ENCODE results near the gene POU2F1. TPM values are rescaled to one million over a fixed set of nuclear protein-coding genes. Genes with fewer than 3 reads are reported as not detected.

Gene POU2F1
- total RNA-seq, 6 donors from 2014 or later: 9.1 to 26.8 (median 15.6) TPM

DNA sequence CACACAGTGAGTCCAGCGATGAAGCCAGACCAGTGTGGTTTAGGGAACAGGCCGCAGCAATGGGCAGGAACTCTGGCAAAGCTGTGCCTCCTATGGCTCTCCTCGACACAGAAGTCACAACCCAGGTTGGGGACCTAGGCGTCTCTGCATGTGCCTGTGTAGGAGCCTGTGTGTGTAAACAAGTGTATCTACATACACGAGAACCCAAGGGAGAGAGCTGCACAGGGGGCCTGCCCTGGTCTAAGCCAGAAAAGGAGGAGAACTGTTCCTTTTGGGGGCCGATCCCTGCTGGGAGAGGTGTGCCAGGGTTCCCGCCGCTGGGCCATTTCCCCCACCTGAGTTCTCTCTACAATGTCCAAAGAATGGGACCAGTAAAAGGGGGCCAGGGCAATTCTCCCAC is 241.7 kb downstream of the POU2F1 start:
- Histone ChIP-seq H3K4me3 (no peak overlapping the region), H3K4me1 (no peaks in the 10 kb centered on the region), H3K9me3 (no peaks in the 10 kb centered on the region), H3K36me3 (no peaks in the 10 kb centered on the region), H3K27ac (no peak overlapping the region), H3K27me3 (no peaks in the 10 kb centered on the region)
- ATAC-seq (ENCODE audit: low FRiP score in 2 of 2): no peak
- DNase-seq: no peak
- 90 to 91% methylated on average over 8 of the region's 8 CpGs for WGBS, 2 donors
- TF ChIP-seq EP300 (IDR thresholded peaks at IDR 0.05) (no peak), POLR2AphosphoS5 (IDR thresholded peaks at IDR 0.05) (no peak), POLR2A (IDR thresholded peaks at IDR 0.05) (no peak)
- TF ChIP-seq, protein P1, sequence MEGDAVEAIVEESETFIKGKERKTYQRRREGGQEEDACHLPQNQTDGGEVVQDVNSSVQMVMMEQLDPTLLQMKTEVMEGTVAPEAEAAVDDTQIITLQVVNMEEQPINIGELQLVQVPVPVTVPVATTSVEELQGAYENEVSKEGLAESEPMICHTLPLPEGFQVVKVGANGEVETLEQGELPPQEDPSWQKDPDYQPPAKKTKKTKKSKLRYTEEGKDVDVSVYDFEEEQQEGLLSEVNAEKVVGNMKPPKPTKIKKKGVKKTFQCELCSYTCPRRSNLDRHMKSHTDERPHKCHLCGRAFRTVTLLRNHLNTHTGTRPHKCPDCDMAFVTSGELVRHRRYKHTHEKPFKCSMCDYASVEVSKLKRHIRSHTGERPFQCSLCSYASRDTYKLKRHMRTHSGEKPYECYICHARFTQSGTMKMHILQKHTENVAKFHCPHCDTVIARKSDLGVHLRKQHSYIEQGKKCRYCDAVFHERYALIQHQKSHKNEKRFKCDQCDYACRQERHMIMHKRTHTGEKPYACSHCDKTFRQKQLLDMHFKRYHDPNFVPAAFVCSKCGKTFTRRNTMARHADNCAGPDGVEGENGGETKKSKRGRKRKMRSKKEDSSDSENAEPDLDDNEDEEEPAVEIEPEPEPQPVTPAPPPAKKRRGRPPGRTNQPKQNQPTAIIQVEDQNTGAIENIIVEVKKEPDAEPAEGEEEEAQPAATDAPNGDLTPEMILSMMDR (IDR thresholded peaks at IDR 0.05): no peak

DNA sequence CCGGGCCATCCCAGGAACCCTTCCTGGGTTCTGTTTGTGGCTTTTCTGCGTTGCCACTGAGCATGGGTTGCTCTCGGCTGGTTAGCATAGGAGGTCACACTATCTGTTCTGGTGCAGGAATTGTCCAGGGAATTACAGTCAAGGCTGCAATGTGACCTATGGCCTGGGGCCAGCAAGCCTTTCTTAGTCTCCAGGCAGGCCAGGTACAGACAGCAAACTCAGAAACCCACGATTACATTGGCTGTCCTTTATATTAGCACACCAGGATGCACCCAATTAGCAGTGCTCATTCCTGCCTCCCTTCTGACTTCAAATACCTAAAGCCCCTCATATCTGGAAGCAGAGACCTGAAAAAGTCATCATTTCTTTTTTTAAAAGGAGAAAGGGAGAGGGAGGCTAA is 242.4 kb downstream of the POU2F1 start:
- ATAC-seq (ENCODE audit: low FRiP score in 2 of 2) (no peak), DNase-seq (no peak)
- WGBS, 2 donors: 81 to 86% methylated on average over 4 of the region's 4 CpGs
- Histone ChIP-seq H3K9me3 (no peaks in the 10 kb centered on the region), H3K27ac (no peak overlapping the region), H3K4me1 (no peaks in the 10 kb centered on the region), H3K27me3 (no peaks in the 10 kb centered on the region), H3K4me3 (no peak overlapping the region), H3K36me3 (no peaks in the 10 kb centered on the region)
- no peak for TF ChIP-seq POLR2AphosphoS5 (IDR thresholded peaks at IDR 0.05)
- TF ChIP-seq, protein P1 (IDR thresholded peaks at IDR 0.05): no peak
- TF ChIP-seq POLR2A (IDR thresholded peaks at IDR 0.05): no peak
- TF ChIP-seq EP300 (IDR thresholded peaks at IDR 0.05): no peak

DNA sequence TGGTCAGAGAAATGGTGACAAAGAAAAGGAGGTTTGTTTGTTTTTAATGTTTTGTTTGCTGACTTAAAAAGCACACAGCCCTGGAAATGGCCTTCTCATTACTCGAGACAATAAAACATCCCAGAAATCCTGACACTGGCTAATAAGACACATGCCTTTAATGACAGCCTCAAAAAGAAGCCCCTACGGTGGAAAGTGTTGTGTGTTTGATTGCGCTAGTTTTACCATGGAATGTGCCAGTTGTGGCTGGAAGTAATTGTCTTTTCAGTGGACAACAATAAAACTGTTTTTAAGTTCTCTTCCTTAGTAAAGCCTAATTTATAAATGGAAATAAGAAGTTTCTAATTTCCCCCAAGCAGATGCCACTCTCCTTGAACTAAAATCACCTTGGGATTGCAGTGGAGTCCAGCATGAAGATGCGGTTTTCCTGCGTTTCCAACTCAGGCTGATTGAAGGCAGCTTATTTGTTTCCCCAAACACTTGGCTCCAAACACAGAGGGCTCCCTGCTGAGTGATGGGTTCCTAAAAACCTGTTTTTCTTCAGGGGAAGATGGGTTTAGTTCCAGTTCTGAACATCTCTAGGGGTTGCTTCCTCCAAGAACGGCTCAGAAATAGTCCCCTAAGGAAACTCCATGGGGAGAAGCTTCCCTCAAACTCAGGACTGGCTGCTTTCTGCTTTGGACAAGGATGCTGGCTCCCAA is 243.3 kb downstream of the POU2F1 start:
- DNase-seq (no peak), ATAC-seq (ENCODE audit: low FRiP score in 2 of 2) (no peak)
- WGBS, 2 donors: 74 to 81% methylated on average over 6 of the region's 6 CpGs
- H3K4me3 ChIP-seq: no peak overlapping the region
- no peak overlapping the region for H3K27ac ChIP-seq
- no peak for TF ChIP-seq POLR2A (IDR thresholded peaks at IDR 0.05)
- TF ChIP-seq, protein P1 (IDR thresholded peaks at IDR 0.05): no peak
- TF ChIP-seq POLR2AphosphoS5 (IDR thresholded peaks at IDR 0.05): no peak
- TF ChIP-seq EP300 (IDR thresholded peaks at IDR 0.05): no peak
- no peaks in the 10 kb centered on the region for H3K9me3 ChIP-seq
- H3K4me1 ChIP-seq: no peaks in the 10 kb centered on the region
- no peaks in the 10 kb centered on the region for H3K36me3 ChIP-seq
- no peaks in the 10 kb centered on the region for H3K27me3 ChIP-seq

DNA sequence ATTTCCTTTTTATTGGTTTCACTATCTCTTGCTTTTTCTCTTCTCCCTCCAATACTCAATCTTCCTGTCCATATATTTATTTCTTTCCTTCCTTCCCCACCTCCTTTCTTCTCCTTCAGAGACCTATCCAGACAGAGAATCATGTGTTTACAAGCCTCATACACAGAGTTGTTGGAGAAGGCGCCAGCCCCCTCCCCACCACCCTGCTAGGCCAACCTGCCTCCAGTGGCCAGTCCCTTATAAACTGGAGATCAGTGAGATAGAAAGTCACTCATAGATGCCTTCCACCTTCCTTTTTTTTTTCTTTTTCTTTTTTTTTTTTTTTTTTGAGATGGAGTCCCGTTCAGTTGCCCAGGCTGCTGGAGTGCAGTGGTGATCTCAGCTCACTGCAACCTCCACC is 244.3 kb downstream of the POU2F1 start:
- no peak for ATAC-seq (ENCODE audit: low FRiP score in 2 of 2)
- TF ChIP-seq POLR2A (IDR thresholded peaks at IDR 0.05) (no peak), EP300 (IDR thresholded peaks at IDR 0.05) (no peak)
- TF ChIP-seq, protein P1 (IDR thresholded peaks at IDR 0.05): no peak

DNA sequence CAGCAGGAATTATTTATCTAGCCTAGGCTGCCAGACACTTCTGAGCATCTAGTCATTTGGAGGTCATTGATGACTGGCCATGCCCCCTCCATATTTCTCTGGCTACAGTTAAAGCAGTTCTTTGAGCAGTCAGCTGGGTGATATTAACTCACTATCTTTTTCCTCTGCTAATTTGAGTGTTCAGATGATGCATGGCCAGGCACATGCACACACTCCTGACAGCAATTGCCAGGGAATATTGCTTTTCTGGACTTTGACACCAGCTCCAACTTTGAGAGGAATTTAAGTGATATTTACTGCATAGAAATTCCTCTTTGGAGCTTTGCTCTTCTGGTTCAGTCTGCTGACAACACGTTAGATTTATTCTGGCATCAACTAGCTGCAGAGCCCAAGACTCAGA is 245.1 kb downstream of the POU2F1 start:
- no peak for ATAC-seq (ENCODE audit: low FRiP score in 2 of 2)
- Histone ChIP-seq H3K9me3 (no peaks in the 10 kb centered on the region), H3K4me3 (no peak overlapping the region), H3K4me1 (no peaks in the 10 kb centered on the region), H3K36me3 (no peaks in the 10 kb centered on the region), H3K27me3 (no peaks in the 10 kb centered on the region), H3K27ac (no peak overlapping the region)
- 67 to 74% methylated on average over 1 of the region's 1 CpG for WGBS, 2 donors
- no peak for DNase-seq
- no peak for TF ChIP-seq EP300 (IDR thresholded peaks at IDR 0.05)
- no peak for TF ChIP-seq POLR2AphosphoS5 (IDR thresholded peaks at IDR 0.05)
- TF ChIP-seq POLR2A (IDR thresholded peaks at IDR 0.05): no peak
- TF ChIP-seq, protein P1 (IDR thresholded peaks at IDR 0.05): no peak

More for the DNA sequence above, 244.3 kb downstream of the POU2F1 start:
- DNase-seq: no peak
- Histone ChIP-seq H3K36me3 (no peaks in the 10 kb centered on the region), H3K27ac (no peak overlapping the region), H3K4me3 (no peak overlapping the region), H3K4me1 (no peaks in the 10 kb centered on the region), H3K9me3 (no peaks in the 10 kb centered on the region), H3K27me3 (no peaks in the 10 kb centered on the region)
- WGBS, 2 donors: 88 to 91% methylated on average over 2 of the region's 2 CpGs

Measured in upper lobe of left lung (tissue), 6 donors.